GM19099 (cell line): ENCODE measurements around the gene ZCWPW2.

Source experiments
- POLR2A ChIP-seq: IDR thresholded peaks from 3 replicates; pipeline ENCODE4 v1.6.1; 2011; ENCODE audit warnings: low read depth; ENCODE audit not compliant: insufficient read length; ENCODE audit errors: extremely low read depth

The ZCWPW2 gene, protein sequence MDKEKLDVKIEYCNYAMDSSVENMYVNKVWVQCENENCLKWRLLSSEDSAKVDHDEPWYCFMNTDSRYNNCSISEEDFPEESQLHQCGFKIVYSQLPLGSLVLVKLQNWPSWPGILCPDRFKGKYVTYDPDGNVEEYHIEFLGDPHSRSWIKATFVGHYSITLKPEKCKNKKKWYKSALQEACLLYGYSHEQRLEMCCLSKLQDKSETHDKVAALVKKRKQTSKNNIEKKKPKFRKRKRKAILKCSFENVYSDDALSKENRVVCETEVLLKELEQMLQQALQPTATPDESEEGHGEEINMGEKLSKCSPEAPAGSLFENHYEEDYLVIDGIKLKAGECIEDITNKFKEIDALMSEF

DNA sequence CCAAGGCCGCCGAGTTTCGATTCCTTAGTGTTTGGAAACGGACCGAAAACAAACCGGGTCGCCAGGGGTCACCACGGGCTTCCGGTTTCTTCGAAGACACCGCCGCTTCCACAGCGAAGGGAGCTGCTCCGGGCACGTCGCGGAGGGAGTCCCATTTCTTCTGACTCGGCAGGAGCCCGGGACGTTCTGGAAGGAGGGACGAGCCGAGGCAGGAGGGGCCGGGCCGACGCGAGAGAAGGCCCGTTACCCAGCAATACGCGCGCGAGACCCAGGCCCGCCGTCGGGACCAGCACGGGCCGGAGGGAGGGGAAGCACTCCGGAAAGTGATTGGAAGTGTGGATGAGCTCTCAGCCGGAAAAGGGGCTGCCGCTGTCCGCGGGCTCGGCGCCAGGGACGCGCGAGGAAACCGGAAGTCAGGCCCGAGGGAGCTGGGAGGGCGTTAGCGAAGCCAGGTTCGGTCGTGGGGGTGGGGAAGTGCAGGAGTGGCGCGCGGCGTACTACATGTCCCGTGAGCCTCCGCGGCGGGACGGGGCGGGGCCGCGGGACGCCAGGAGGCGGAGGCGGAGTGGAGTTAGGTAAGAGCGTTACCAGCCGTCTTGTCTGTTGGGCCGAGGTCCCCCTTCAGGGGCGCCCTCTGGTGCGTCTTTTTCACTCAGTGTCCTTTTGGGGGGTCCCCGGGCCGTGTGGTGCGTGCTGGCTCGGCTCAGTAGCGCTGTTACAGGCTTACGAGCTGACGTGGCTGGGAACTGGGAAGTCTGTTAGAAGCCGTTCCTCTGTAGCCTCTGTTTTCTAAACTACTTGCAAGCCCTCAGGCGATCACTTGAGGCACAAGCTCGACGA lies at the start of gene ZCWPW2, which contains the start of gene AZI2:
ZCWPW2 (plus strand) TSS at position 93 of the 840 bp plus-strand sequence. CDS start 64,348 bp downstream, outside the sequence.
AZI2 (minus strand) TSS at position 196 of the 840 bp plus-strand sequence. CDS start 8,207 bp downstream, outside the sequence.
- TF ChIP-seq POLR2A: peak; percentile 78

DNA sequence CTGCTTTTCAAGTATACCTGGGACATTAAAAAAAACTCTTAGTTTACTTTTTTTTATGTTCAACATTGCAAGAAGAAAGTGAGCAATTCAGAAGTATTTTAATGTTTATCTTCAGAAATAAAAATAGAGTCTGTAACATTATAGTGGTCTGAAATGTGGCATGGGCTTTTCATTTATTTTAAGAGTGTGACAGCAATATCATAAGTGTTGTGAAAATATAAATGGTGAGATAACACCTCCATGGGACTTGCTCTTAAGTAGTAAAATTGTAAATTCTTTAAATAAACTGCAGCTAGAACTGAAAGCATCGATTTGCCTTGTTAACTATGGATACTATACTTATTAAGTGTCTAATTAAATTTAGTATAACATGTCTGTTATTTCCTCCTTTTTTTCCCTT lies 48.8 kb upstream of the ZCWPW2 start:
- no peak for TF ChIP-seq POLR2A

DNA sequence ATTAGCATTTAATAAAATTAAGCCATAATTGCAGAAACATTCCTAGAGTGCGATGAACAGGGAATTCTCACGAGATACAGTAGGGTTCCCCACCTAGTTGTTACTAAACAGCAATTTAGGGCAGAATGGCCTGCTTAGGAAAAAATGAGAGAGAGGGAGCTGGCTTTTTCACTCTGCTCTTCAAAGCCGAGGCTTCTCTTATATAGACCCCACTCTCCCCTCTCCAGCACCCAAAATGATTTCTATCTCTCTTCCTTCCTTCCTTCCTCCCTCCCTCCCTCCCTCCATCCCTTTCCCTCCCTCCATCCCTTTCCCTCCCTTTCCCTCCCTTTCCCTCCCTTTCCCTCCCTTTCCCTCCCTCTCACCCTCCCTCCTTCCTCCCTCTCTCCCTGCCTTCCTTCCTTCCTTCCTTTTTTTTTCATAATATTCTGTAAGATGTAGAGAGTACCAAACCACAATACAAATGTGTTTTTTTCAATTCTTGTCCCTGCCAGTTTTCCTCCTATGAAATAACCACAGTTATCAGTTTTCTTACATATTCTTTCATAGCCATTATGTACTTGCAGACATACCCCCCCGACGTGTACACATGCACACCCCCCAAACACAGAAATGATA lies 48.1 kb upstream of the ZCWPW2 start:
- no peak for TF ChIP-seq POLR2A

DNA sequence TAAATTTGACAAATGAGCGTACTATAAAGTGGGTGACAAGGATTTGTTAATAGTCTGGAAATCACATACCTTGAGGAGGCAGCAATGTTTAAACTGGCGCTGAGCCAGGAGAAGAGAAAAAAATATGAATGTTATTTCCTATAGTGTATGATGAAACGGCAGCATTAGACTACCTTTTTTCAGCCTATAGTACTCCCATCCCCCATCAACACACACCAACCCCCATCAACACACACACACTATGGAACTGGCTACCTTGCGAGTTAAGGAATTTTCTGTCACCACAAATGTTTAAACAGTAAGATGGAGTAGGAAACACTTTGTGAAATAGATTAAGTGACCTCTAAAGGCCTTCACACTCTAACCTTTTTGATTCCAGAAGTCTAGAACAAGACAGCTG lies 46.8 kb upstream of the ZCWPW2 start:
- TF ChIP-seq POLR2A: no peak

DNA sequence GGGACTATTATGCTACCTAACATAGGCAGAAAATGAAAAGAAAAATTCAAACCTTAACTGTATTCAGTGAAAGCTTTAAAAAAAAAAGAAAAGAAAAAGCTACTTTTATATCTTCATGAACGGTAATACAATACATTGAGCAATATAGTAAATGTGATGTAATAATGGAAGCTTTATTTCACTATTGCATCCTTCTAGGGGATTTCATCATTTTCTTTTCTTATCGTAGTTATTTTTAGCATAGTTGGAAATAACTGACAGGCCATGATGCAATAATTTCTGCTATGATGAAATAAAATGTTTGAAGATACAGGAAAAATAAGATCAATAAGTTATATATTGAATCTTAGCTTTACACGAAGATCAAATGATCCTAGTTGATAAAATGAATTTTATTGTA lies 40.3 kb upstream of the ZCWPW2 start:
- no peak for TF ChIP-seq POLR2A

DNA sequence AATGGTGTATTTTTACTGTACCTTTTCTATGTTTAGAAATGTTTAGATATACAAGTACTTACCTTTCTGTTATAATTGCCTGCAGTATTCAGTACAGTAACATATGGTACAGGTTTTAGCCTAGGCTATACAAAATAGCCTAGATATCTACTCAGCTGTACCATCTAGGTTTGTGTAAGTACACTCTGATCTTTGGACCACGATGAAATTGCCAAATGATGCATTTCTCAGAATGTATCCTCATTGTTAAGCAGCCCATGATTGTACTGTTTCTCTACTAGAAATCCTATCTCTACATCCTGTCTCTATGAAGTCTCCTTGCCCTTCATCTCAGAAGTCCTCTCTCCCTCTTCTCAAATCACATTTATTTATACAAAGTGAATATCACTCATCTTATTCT lies 32.8 kb upstream of the ZCWPW2 start:
- no peak for TF ChIP-seq POLR2A

DNA sequence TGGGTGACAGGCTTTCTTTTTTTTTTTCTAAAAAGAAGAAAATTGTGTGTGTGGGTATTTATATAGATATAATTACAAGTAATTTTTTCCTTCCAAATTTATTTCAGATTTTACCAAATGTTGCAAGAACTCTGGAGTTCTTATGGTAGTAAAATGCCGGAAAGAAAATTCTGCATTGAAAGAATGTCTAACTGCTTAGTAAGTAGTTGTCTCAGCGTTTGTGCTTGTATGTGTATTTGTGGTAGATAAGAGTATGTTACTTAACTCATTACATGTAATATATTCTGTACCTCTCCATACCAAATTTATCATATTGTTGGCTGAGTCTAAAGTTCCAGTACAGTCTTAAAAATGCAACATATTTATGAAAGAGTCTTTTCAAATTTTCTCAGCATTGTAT lies 32.3 kb upstream of the ZCWPW2 start:
- no peak for TF ChIP-seq POLR2A

DNA sequence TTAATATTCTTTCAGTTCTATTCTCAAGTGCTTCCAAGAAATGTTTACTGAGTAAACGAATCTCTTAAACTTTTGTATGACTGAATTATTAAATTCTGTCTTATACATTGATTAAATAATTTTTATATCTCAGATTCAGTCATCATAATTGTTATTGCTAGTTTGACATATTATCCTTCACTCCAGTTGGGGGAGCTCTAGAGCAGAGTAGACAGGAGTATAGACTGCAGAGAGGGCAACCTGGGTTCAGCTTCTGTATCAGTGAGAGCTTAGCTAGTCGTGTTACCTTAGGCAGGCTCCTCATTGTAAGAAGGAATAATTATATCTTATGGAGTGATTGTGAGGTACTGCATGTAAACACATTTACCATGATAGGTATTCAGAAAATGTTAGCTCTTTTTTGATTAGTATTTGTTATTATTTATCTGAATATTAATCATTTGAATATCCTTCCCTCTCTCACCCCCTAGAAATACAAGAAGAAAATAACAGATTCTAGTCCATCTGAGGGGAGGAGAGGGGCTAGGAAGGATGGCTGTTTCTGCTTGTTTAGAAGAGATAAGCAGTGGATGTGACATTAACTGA lies 31.0 kb upstream of the ZCWPW2 start:
- TF ChIP-seq POLR2A: no peak

DNA sequence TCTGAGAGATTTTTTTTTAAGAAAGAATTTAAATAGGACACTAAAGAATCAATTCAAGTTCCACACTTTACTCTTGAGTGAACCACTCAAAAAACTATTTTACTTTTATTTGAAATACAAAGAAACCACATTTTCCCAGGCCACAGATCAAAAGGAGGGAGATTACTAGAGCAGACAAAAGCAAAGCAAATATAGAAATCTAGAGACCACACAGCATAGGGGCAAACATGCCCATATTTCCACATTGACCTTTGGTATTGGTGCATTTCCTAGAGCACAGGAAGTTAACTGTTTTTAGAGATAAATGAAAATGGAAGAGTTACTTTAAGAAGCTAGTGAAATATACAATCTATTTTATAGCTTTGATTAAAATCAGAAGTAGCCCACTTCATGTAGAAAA lies 27.5 kb upstream of the ZCWPW2 start:
- no peak for TF ChIP-seq POLR2A

DNA sequence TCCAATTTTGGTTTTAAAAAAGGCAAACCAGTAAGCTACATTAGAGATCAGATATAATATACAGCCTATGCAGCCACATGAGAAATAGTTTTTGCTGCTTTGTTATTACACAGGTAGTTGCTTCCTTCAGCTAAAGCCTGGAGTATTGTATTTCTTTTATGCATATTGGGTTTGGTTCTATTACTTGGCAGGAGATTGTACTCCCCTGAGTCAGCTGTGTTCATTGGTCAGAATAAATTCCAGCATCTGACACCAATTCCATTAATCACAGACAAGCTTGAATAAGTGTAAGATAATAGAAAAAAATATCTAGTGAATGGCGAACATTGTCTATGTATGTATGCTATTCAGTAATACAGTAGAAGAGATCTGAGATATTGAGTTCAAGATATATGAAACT lies 26.1 kb upstream of the ZCWPW2 start:
- no peak for TF ChIP-seq POLR2A

DNA sequence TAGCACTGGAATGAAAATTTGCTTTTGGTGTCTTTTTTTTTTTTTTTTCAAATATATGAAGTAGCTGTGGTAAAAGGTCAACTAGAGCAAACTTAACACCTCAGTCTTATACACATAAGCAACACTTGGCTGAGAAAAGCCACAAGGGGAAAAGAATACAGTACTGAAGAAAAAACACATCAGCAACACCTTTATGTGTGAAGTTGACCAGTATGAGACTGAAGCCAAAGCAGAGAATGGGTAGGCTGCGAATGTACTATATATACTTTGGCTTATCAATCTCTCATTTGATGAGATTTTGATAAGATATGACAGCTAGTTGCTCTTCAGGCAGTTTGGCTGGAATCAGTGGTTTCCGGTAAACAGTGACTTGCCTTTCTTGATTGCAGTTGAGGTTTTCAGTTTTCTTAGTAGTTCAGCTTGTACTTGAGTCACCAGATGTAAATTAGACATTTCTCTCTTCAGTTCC lies 22.0 kb upstream of the ZCWPW2 start:
- TF ChIP-seq POLR2A: no peak

DNA sequence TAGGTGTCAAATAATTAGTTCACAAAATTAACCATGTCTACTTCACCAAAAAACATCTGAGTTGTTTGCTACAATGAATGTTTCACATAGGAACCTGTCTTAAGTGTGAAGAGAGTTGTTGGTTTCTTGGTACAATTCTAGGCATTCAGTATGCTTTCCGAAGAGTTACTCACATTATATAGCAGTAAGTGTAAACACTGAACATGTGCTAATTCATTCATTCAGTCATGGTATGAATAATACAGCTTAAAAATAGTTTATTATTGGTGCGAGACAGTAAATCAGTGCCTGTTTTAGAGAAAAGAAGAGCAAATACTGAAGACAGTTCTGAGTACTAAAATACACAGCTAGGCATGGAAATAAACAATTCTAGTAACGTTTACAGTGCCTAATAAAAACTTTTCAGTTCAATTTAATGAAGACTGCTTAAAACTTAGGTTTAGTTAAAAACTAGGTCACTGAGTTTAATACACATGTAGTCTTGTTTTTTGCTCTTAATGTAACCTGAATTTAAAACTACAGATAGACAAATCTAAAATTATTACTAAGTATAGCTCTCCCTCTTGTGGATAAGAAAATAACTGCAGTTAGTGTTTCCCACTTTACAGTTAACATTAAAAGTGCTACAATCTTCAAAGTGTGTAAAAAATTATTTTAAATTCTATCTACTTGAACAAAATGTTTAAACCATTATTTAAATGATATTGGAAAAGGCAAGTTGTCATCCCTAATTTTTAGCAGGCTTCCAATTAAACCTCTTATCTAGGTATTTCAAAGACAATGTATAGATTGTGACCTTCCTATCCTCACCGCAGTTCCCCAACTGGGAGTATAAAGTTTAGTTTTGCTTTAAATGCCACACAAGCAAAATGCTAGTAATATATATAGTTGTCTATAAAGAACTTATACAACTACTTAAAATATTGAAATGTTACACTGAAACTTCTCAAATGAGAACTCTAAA lies 20.1 kb upstream of the ZCWPW2 start:
- TF ChIP-seq POLR2A: no peak

DNA sequence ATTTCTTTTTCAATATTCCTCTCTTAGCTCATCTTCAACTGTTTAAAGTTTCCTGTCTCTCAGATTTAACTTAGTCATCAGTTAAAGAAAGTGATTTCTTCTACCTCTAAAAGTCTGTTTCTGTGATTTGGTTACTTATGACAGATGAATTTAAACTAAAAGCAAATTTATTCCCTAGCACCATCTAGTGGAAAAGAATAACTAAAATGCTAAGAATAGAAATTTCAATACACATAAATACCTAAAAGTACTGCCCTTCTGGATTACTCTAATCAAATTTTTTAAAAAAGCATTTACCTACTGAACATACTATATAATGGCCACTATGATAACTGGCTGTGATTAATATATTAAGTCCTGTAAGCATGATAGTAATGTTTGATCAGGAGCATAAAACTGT lies 14.0 kb upstream of the ZCWPW2 start:
- no peak for TF ChIP-seq POLR2A

DNA sequence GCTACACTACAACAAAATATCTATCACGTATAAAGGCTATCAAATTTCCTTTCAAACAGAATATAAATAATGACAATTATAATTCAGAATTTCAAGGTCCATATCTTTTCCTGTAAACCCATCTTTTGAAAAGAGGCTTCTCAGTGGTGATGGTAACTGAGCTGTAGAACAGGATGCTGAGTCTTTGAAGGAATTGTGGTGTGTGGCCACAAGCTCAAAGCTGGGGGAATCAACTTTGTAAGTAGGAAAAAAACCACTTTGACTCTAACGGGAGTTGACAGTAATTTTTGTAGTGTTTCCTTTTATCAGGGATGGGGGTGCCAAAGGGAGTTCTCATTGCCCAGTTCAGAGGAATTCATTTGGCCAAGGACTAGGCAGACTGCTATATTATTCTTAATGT lies 13.3 kb upstream of the ZCWPW2 start:
- no peak for TF ChIP-seq POLR2A
